Spleen (tissue), 11 donors: Measurements from ENCODE around the gene CALB2. TPM values are rescaled to one million over a fixed set of nuclear protein-coding genes. Genes with fewer than 3 reads are reported as not detected.

Experiments
- DNase-seq: peaks from one replicate; pipeline ENCODE4 v3.0.0-alpha.2; 2020
- H3K27ac ChIP-seq, 8 donors: fragments of 200-600 bp; sonication (generic) in 7 of 8; 1 replicate in 4 of 8; 2 replicates in 4 of 8; pipeline versions ENCODE4 v1.5.0 to v1.8.0; 2016 to 2021; ENCODE audit warnings: inconsistent platforms in 4 of 8, mild to moderate bottlenecking in 4 of 8, moderate library complexity in 1 of 8
- H3K27me3 ChIP-seq, 7 donors: fragments of 200-600 bp; sonication (generic) in 6 of 7; replicated peaks in 1 of 7; 1 replicate in 4 of 7; 2 replicates in 3 of 7; pipeline versions ENCODE4 v1.5.0 to v1.8.0; 2016 to 2021; ENCODE audit warnings: inconsistent platforms in 3 of 7, mild to moderate bottlenecking in 1 of 7
- H3K36me3 ChIP-seq, 6 donors: fragments of 200-600 bp; sonication (generic) in 5 of 6; 1 replicate in 4 of 6; 2 replicates in 2 of 6; pipeline versions ENCODE4 v1.5.0 to v1.8.0; 2016 to 2021; ENCODE audit warnings: inconsistent platforms in 2 of 6
- H3K4me1 ChIP-seq, 6 donors: fragments of 200-600 bp; sonication (generic) in 5 of 6; 1 replicate in 3 of 6; 2 replicates in 3 of 6; pipeline versions ENCODE4 v1.5.0 to v1.8.0; 2016 to 2021; ENCODE audit warnings: inconsistent platforms in 3 of 6
- H3K4me3 ChIP-seq, 8 donors: fragments of 200-600 bp; sonication (generic) in 7 of 8; 1 replicate in 4 of 8; 2 replicates in 4 of 8; pipeline versions ENCODE4 v1.5.0 to v1.8.0; 2016 to 2021; ENCODE audit warnings: inconsistent platforms in 4 of 8, mild to moderate bottlenecking in 4 of 8, moderate library complexity in 2 of 8
- H3K9me3 ChIP-seq, 8 donors: fragments of 200-600 bp; sonication (generic) in 7 of 8; 1 replicate in 4 of 8; 2 replicates in 4 of 8; pipeline versions ENCODE4 v1.5.0 to v1.8.0; 2016 to 2021; ENCODE audit warnings: inconsistent platforms in 4 of 8
- POLR2A ChIP-seq, 3 donors: fragments of 450-650 bp; IDR thresholded peaks; one replicate each; pipeline ENCODE4 v1.5.1; 2017; ENCODE audit warnings: antibody characterized with exemption in 3 of 3, mild to moderate bottlenecking in 1 of 3
- POLR2AphosphoS5 ChIP-seq, 3 donors: sonication (generic); formaldehyde crosslinking; IDR thresholded peaks; one replicate each; pipeline ENCODE4 v1.5.1; 2017; ENCODE audit warnings: antibody characterized with exemption in 3 of 3
- WGBS, 5 donors: extraction: QIAGEN DNeasy Blood & Tissue Kit in 3 of 5; methylation state at CpG; one replicate each; pipeline versions ENCODE4 v1.1.5 to v1.1.7; 2013 to 2018; 5-methylcytosine and 5-hydroxymethylcytosine counted together
- intact Hi-C: fragments of 100-400 bp; cut with DNase I; formaldehyde crosslinking; loops from one replicate; pipeline ENCODE4 v1.15.0; 2023; ENCODE audit warnings: low total_unique reads
- polyA plus RNA-seq, 3 donors: library from polyadenylated mRNA; stranded (reverse); fragments of 200-250 nt; gene quantifications; one replicate each; pipeline ENCODE4 v1.2.1, GENCODE V29; 2013
- total RNA-seq, 7 donors: library from RNA; depleted of rRNA in 3 of 7; stranded (reverse); fragments of >200 nt in 3 of 7; fragmentation: NEBNext Ultra II Directional in 4 of 7; extraction: Animal tissue kit (Norgen Biotek cat#: 25700) in 4 of 7; gene quantifications; one replicate each; pipeline versions ENCODE4 v1.1.0 to v1.2.1, GENCODE V29; 2016 to 2021
- TF ChIP-seq, protein P1 (sequence below), 11 experiments: fragments of 200-600 bp in 7 of 11; fragments of 450-650 bp in 4 of 11; sonication (generic) in 4 of 11; IDR thresholded peaks in 8 of 11; conservative IDR thresholded peaks in 3 of 11; 1 replicate in 7 of 11; 2 replicates in 4 of 11; pipeline versions ENCODE4 v1.4.0 to v1.8.0; 2016 to 2021; ENCODE audit warnings: antibody characterized with exemption in 11 of 11, inconsistent platforms in 4 of 11, mild to moderate bottlenecking in 1 of 11
- donor health status: healthy with polysubstance abuse.
- donor health status: DM: no; HTN: no; CAD: no; lungs with moderate emphysema.
- donor health status: DM: no; HTN: no; CAD: no.
- donor health status: Bipolar disorder and iron deficiency.
- donor health status: healthy.
- donor health status: DM: no; HTN: no; CAD: no.
- donor health status: DM: yes; HTN: yes; CAD: no.

CALB2 gene
- total and polyA plus RNA-seq, 10 donors, result 0.04 to 0.12 (median 0.06) TPM; not detected in 7

DNA sequence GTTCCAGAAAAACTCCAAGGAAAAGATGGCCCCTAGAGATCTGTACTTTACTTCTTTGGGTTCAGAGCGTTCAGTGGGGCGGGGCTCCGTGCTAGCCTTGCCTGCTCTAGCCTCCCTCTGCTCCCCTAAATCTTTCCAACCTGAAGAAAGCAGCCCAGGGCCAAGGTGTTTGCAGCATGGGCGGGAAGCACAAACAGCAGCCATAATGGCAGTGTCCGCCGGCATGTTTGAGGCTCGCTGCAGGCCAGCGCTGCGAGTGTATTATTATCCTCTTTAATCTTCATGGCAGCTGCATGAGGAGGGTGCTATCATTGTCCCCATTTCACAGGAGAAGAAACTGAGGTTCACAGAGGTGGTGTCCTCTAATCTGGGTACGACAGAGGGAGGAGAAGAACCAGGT is 10.4 kb downstream of the CALB2 start:
- H3K4me3 ChIP-seq, result no peak overlapping the region
- H3K27ac ChIP-seq, result no peak overlapping the region
- WGBS, 5 donors, result 82 to 94% (median 85%) methylated on average over 10 of the region's 10 CpGs
- H3K4me1 ChIP-seq, result no peaks in the 10 kb centered on the region
- no peaks in the 10 kb centered on the region for H3K36me3 ChIP-seq
- intact Hi-C loops, result no loop called here
- peaks cover 0 to 58% (median 0%) of the 10 kb centered on the region in 7 donors for H3K27me3 ChIP-seq
- no peak for DNase-seq
- no peaks in the 10 kb centered on the region for H3K9me3 ChIP-seq
- TF ChIP-seq POLR2AphosphoS5 (IDR thresholded peaks at IDR 0.05) (no peak), POLR2A (IDR thresholded peaks at IDR 0.05) (no peak)
- TF ChIP-seq, protein P1, sequence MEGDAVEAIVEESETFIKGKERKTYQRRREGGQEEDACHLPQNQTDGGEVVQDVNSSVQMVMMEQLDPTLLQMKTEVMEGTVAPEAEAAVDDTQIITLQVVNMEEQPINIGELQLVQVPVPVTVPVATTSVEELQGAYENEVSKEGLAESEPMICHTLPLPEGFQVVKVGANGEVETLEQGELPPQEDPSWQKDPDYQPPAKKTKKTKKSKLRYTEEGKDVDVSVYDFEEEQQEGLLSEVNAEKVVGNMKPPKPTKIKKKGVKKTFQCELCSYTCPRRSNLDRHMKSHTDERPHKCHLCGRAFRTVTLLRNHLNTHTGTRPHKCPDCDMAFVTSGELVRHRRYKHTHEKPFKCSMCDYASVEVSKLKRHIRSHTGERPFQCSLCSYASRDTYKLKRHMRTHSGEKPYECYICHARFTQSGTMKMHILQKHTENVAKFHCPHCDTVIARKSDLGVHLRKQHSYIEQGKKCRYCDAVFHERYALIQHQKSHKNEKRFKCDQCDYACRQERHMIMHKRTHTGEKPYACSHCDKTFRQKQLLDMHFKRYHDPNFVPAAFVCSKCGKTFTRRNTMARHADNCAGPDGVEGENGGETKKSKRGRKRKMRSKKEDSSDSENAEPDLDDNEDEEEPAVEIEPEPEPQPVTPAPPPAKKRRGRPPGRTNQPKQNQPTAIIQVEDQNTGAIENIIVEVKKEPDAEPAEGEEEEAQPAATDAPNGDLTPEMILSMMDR (IDR thresholded peaks at IDR 0.05 in 8 of 11, conservative IDR thresholded peaks at IDR 0.05 in 3 of 11), result no peak

- no peaks in the 10 kb centered on the region for H3K4me1 ChIP-seq
- intact Hi-C loops, result no loop called here
- no peak overlapping the region for H3K27ac ChIP-seq
- peaks cover 0 to 58% (median 0%) of the 10 kb centered on the region in 7 donors for H3K27me3 ChIP-seq
- H3K36me3 ChIP-seq, result no peaks in the 10 kb centered on the region
- WGBS, 5 donors, result 56 to 82% (median 68%) methylated on average over 11 of the region's 11 CpGs
- no peak for DNase-seq
- TF ChIP-seq POLR2A (IDR thresholded peaks at IDR 0.05), result no peak
- TF ChIP-seq, protein P1 (IDR thresholded peaks at IDR 0.05 in 8 of 11, conservative IDR thresholded peaks at IDR 0.05 in 3 of 11), result no peak
- no peak overlapping the region for H3K4me3 ChIP-seq
- H3K9me3 ChIP-seq, result no peaks in the 10 kb centered on the region
Observed at GRCh38 chr16:71369494-71369893, 11.0 kb downstream of the CALB2 start.

GRCh38 chr16:71371237-71371636 is 12.7 kb downstream of the CALB2 start:
- no peak for TF ChIP-seq POLR2A (IDR thresholded peaks at IDR 0.05)
- TF ChIP-seq, protein P1 (IDR thresholded peaks at IDR 0.05 in 8 of 11, conservative IDR thresholded peaks at IDR 0.05 in 3 of 11), result no peak
- TF ChIP-seq POLR2AphosphoS5 (IDR thresholded peaks at IDR 0.05), result no peak
- Histone ChIP-seq H3K36me3 (no peaks in the 10 kb centered on the region), H3K4me3 (no peak overlapping the region), H3K27me3 (peaks cover 0 to 73% (median 0%) of the 10 kb centered on the region in 7 donors), H3K9me3 (no peaks in the 10 kb centered on the region), H3K4me1 (no peaks in the 10 kb centered on the region), H3K27ac (no peak overlapping the region)
- 69 to 89% (median 81%) methylated on average over 2 of the region's 2 CpGs for WGBS, 5 donors
- intact Hi-C loops, result no loop called here
- no peak for DNase-seq

GRCh38 chr16:71373073-71373472 is 14.6 kb downstream of the CALB2 start:
- Histone ChIP-seq H3K4me1 (no peaks in the 10 kb centered on the region), H3K27me3 (peaks cover 0 to 65% (median 0%) of the 10 kb centered on the region in 7 donors), H3K9me3 (no peaks in the 10 kb centered on the region), H3K27ac (no peak overlapping the region), H3K36me3 (no peaks in the 10 kb centered on the region), H3K4me3 (no peak overlapping the region)
- 66 to 81% (median 77%) methylated on average over 8 of the region's 8 CpGs for WGBS, 5 donors
- DNase-seq, result no peak
- TF ChIP-seq POLR2A (IDR thresholded peaks at IDR 0.05), result no peak
- TF ChIP-seq, protein P1 (IDR thresholded peaks at IDR 0.05 in 8 of 11, conservative IDR thresholded peaks at IDR 0.05 in 3 of 11), result no peak
- TF ChIP-seq POLR2AphosphoS5 (IDR thresholded peaks at IDR 0.05), result no peak
- intact Hi-C loops, result no loop called here
